Ascending aorta (tissue), 2 donors: ENCODE measurements around the gene GLIS2. TPM values are rescaled to one million over a fixed set of nuclear protein-coding genes. Genes with fewer than 3 reads are reported as not detected.

Source experiments
- DNase-seq, 2 donors: peaks; one replicate each; pipeline ENCODE4 v3.0.0-alpha.2; 2019; ENCODE audit warnings: low spot score in 2 of 2
- H3K27ac ChIP-seq, 2 donors: fragments of 200-600 bp; sonication (generic); one replicate each; pipeline ENCODE4 v1.5.1; 2016 to 2017; ENCODE audit warnings: mild to moderate bottlenecking in 1 of 2
- H3K27me3 ChIP-seq: fragments of 200-600 bp; sonication (generic); one replicate; pipeline ENCODE4 v1.5.1; 2017
- H3K36me3 ChIP-seq, 2 donors: fragments of 200-600 bp; sonication (generic); one replicate each; pipeline ENCODE4 v1.5.1; 2016
- H3K4me1 ChIP-seq, 2 donors: fragments of 200-600 bp; sonication (generic); one replicate each; pipeline ENCODE4 v1.5.1; 2016 to 2017; ENCODE audit warnings: mild to moderate bottlenecking in 1 of 2
- H3K4me3 ChIP-seq, 2 donors: fragments of 200-600 bp; sonication (generic); one replicate each; pipeline ENCODE4 v1.5.1; 2016 to 2017; ENCODE audit warnings: mild to moderate bottlenecking in 1 of 2
- H3K9me3 ChIP-seq, 2 donors: fragments of 200-600 bp; sonication (generic); one replicate each; pipeline ENCODE4 v1.5.1; 2016
- CTCF ChIP-seq, 3 experiments: fragments of 200-600 bp in 2 of 3; fragments of 450-650 bp in 1 of 3; sonication (generic) in 2 of 3; IDR thresholded peaks; one replicate each; pipeline ENCODE4 v1.5.1; 2016 to 2019; ENCODE audit warnings: antibody characterized with exemption in 3 of 3, mild to moderate bottlenecking in 1 of 3, moderate library complexity in 1 of 3
- intact Hi-C: fragments of 100-400 bp; cut with DNase I; formaldehyde crosslinking; loops from one replicate; pipeline ENCODE4 v1.15.1; 2023
- total RNA-seq: library from RNA; depleted of rRNA; stranded (reverse); fragments of >200 nt; gene quantifications from one replicate; pipeline ENCODE4 v1.1.0, GENCODE V29; 2016

The GLIS2 gene
- total RNA-seq: 16.8 TPM

GRCh38 chr16:4315186-4316107 lies at the start of gene GLIS2:
Gene GLIS2 (plus strand): TSS chr16:4316067. CDS start chr16:4332281, 16,214 bp downstream.
- H3K36me3 ChIP-seq: no peaks in the 10 kb centered on the region
- intact Hi-C loops: loop anchor here (1.0 to 5.0 kb wide), 2 partner anchors 8 to 43 kb away; partner anchors contain the start of gene TFAP4
- peak within 1 kb of the TSS; percentile 94 to 97 for H3K27ac ChIP-seq
- peaks cover 22 to 33% of the 10 kb centered on the region in 2 donors for H3K4me1 ChIP-seq
- no peak for TF ChIP-seq CTCF (IDR thresholded peaks at IDR 0.05)
- H3K27me3 ChIP-seq: no peaks in the 10 kb centered on the region
- H3K4me3 ChIP-seq: peak within 1 kb of the TSS; percentile 75 to 90
- DNase-seq: peak in 1 of 2 donors; percentile 84
- H3K9me3 ChIP-seq: no peaks in the 10 kb centered on the region

- Histone ChIP-seq H3K36me3 (peaks cover 3 to 7% of the 10 kb centered on the region in 2 donors), H3K4me1 (peaks cover 0 to 5% of the 10 kb centered on the region in 2 donors), H3K27me3 (no peaks in the 10 kb centered on the region), H3K9me3 (no peaks in the 10 kb centered on the region), H3K4me3 (no peak overlapping the region), H3K27ac (no peak overlapping the region)
- no peak for TF ChIP-seq CTCF (IDR thresholded peaks at IDR 0.05)
- DNase-seq: no peak
- intact Hi-C loops: no loop called here
These were observed 49.5 kb upstream of the GLIS2 start for GRCh38 chr16:4266372-4266771.

- no peaks in the 10 kb centered on the region for H3K9me3 ChIP-seq
- H3K36me3 ChIP-seq: no peaks in the 10 kb centered on the region
- no peak for DNase-seq
- peaks cover 0 to 12% of the 10 kb centered on the region in 2 donors for H3K4me1 ChIP-seq
- H3K27me3 ChIP-seq: no peaks in the 10 kb centered on the region
- intact Hi-C loops: loop anchor here (5.0 kb wide), 2 partner anchors 47 to 147 kb away; partner anchors contain the start of genes CORO7 and GLIS2
- H3K4me3 ChIP-seq: no peak overlapping the region
- no peak overlapping the region for H3K27ac ChIP-seq
- TF ChIP-seq CTCF (IDR thresholded peaks at IDR 0.05): no peak
These were observed 45.8 kb upstream of the GLIS2 start for GRCh38 chr16:4270091-4270490.

- no peaks in the 10 kb centered on the region for H3K9me3 ChIP-seq
- peak overlapping the region in 1 of 2 donors; percentile 94 for H3K4me3 ChIP-seq
- no peaks in the 10 kb centered on the region for H3K36me3 ChIP-seq
- intact Hi-C loops: loop anchor here (5.0 kb wide), 2 partner anchors 47 to 147 kb away; partner anchors contain the start of genes CORO7 and GLIS2
- H3K27ac ChIP-seq: no peak overlapping the region
- no peak for TF ChIP-seq CTCF (IDR thresholded peaks at IDR 0.05)
- H3K27me3 ChIP-seq: no peaks in the 10 kb centered on the region
- DNase-seq: no peak
- peaks cover 0 to 12% of the 10 kb centered on the region in 2 donors for H3K4me1 ChIP-seq
These were observed 45.3 kb upstream of the GLIS2 start for GRCh38 chr16:4270595-4270994.

- peak overlapping the region; percentile 59 to 86 for H3K27ac ChIP-seq
- H3K4me1 ChIP-seq: peaks cover 0 to 12% of the 10 kb centered on the region in 2 donors
- DNase-seq: peak; percentile 68 to 95
- H3K4me3 ChIP-seq: peak overlapping the region; percentile 94 to 97
- H3K27me3 ChIP-seq: no peaks in the 10 kb centered on the region
- no peaks in the 10 kb centered on the region for H3K36me3 ChIP-seq
- no peaks in the 10 kb centered on the region for H3K9me3 ChIP-seq
- TF ChIP-seq CTCF (IDR thresholded peaks at IDR 0.05): no peak
- intact Hi-C loops: loop anchor here (5.0 kb wide), 2 partner anchors 46 to 146 kb away; partner anchors contain the start of genes CORO7 and GLIS2
These were observed 44.4 kb upstream of the GLIS2 start for GRCh38 chr16:4271176-4272113.
